Tongue (tissue), 2 donors: ENCODE measurements around the gene CHL1. TPM values are rescaled to one million over a fixed set of nuclear protein-coding genes. Genes with fewer than 3 reads are reported as not detected.
"Not testable (repeated sequence)": the region's sequence is repeated elsewhere in the genome, so short reads cannot be mapped to it uniquely, and the experiment has no call there.

Source experiments
- DNase-seq: peaks from one replicate; pipeline ENCODE4 v3.0.0-alpha.2; 2015
- total RNA-seq: library from RNA; depleted of rRNA; stranded (reverse); fragments of >200 nt; gene quantifications from one replicate; pipeline ENCODE4 v1.2.3, GENCODE V29; 2014

CHL1 gene
- total RNA-seq, 1 donor from 2014 or later, result 69.0 TPM

- DNase-seq, result no peak
Observed at GRCh38 chr3:341998-342397, 145.4 kb downstream of the CHL1 start.

DNA sequence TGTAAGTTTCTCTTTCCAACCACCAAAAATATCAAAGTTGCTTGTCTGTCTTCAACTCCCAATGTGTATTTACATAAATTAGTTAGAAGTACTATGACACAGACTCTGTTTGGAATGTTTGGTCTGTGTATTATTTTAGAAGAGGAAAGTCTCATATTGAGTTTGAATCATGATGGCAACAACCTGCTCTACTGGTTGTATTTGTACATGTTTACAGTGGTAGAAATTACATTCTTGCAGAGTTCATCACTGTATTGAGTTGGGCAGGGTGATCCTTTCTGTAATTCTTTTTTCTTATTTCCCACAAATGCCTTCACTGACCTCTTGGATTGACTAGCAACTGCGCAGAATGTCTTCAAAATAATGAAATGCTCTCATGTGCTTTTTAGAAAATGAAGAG is 149.6 kb downstream of the CHL1 start:
- DNase-seq, result peak; percentile 29

DNA sequence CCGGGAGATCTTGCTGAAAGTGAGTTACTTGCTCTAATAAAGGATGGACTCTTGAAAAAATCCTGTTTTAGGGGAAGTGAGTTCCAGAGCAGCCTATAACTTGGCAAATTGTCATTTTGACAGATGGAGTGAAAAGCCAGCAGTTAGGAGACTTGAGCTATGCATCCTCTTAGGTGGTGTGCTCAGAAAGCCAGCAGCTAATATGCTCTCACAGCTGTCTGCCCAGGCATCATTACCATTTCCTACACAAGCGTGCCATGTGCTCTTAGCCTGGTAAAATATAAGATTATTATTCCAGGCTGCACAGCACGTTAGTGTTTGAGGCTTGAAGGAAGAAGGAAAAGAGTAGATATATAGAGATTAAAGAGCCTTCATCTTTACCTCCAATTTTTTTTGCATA is 151.0 kb downstream of the CHL1 start:
- no peak for DNase-seq

DNA sequence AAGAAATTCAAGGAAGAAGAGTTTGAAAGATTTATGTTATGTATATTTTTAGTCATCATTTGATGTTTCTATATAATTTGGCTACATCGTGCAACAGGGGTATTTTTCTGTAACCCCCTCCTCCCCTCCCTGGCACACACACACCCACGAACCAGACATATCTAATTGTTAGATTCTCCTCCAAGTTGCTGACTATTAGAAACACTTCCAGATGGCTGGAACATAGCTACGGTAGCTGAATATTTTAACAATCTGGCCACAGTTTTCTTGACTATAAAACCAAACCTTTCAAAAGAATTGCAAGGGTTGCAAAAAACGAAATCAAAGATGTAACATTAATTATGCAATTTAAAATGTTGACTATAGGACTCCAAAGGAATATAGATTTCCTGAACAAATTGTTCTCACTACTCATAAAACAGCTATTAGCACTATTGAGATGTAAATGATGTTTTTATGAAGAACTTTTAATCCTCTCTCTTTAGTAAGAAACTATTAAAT is 154.4 kb downstream of the CHL1 start:
- no peak for DNase-seq

DNA sequence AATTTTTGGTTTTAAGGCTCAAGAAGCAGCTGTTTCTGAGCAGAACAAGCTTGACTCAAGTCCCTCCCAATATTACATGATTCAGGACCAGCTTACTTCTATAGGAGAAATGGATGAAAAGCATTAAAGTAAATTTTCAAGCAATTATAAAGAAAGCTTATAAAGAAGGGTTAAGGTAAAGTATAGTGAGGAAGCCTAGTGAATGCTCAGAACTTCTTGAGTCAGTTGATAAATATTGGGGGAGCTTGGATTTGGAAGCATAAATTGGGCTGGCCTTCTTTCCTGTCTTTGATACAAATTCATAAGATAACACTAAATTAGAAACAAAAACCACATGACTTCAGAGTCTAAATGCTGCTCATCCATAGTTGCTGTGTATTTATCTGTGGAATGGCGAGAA is 156.0 kb downstream of the CHL1 start:
- DNase-seq, result no peak

GRCh38 chr3:353191-353739 is 156.7 kb downstream of the CHL1 start:
- DNase-seq, result no peak

- peak; percentile 71 for DNase-seq
Observed at GRCh38 chr3:354432-354831, 157.9 kb downstream of the CHL1 start.

GRCh38 chr3:355622-356021 is 159.1 kb downstream of the CHL1 start:
- DNase-seq, result no peak

DNA sequence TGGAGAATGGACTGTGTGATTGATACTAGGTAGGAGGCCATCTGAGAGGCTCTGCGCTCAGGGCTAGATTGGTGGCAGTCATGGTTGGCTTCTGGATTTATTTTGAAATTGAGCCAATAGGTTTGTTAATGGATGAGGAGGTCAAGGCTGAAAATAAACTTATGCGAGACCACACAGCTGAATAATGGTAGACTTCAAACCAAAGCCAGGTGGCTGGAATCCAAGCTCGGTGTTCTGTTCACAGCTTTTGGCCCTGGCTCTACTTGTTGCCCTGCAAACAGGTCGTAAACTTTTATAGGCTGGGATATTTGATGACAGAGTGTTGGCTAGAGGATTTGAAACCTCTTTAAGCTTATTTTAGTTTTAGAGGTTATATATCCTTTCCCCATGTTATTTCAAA is 160.4 kb downstream of the CHL1 start:
- DNase-seq, result peak; percentile 12

GRCh38 chr3:359672-360071 is 163.1 kb downstream of the CHL1 start:
- no peak for DNase-seq

DNA sequence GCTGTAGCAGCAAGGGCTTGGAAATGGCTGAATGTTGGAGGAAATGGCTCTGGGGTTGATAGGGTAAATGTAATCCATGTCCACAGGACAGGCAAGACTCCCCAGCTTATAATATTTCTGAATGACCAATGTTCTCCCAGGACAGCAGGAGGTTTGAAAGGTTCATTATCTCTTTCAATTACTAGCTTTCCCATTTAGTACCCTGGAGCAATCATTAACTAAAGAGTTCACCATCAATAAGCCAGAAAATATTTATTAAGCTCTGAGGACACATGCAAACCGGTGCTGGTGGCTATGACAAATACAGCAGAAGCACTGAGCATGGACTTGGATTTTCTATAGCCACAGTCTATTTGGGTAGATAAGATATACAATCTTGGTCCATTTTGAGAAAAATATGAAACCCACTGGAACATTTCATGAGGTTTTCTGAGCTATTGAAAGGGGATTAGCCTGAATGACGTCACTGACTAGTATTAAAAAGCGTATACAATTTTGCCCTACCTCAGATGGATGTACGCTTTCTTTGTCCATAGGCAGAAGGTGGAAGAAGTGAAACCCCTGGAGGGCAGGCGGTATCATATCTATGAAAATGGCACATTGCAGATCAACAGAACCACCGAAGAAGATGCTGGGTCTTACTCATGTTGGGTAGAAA is 166.2 kb downstream of the CHL1 start:
- DNase-seq, result no peak

GRCh38 chr3:364287-364686 is 167.7 kb downstream of the CHL1 start:
- DNase-seq, result no peak

DNA sequence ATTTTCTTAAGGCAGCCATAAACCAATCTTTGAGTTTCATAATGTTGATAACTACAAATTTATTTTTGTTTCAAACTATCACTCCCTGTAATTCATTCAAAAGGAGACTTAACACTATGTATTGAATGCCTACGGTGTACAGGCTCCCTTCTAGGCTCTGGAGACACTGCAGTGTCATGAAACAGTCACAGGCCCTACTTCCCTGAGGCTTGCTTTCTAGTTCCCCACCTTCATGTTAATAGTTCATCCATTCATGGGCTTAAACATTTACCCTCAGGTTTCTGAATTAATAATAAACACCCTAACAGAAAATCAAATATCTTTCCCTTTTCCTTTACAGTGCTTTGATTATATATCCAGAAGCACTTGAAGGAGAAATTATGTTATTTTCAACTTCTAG is 168.7 kb downstream of the CHL1 start:
- no peak for DNase-seq

DNA sequence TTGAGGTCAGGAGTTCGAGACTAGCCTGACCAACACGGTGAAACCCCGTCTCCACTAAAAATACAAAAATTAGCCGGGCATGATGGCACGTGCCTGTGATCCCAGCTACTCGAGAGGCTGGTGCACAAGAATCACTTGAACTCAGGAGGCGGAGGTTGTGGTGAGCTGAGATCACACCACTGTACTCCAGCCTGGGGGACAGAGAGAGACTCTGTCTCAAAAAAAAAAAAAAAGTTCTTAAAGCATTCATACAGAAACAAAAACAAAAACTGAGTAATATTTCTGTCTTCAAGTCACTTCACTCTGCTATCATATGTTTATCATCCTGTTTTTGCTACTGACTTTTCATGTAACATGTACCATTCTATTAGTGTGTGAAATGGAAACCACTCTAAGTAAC is 169.7 kb downstream of the CHL1 start:
- DNase-seq, result not testable (repeated sequence)

DNA sequence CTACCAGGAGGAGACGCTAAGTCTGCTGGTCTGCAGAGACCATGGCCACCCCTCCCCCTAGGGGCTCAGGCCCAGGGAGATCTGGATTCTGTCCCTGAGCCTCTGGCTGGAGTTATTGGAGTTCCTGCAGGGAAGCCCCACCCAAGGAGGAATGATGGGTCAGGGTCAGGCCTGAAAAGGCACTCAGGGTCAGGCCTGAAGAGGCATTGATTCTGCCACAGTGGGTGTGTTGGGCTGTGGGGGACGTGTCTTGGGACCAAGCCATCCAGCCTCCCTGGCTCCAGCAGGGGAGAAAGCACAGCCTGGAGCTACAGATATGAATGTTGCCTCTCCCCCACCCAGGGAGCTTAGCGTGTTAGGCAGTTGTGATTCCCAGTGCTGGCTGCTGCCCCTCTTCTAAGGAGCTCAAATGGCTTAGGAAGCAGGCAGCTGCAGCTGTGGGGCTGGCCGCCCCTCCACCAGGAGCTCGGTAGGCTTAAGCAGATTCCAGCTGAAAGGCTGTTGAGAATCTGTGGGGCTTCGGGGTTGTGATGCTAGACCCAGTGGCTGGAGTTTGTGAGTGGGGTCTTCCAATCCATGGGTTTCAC is 176.7 kb downstream of the CHL1 start:
- DNase-seq, result peak; percentile 50

- DNase-seq, result no peak
Observed at GRCh38 chr3:374459-374858, 177.9 kb downstream of the CHL1 start.

DNA sequence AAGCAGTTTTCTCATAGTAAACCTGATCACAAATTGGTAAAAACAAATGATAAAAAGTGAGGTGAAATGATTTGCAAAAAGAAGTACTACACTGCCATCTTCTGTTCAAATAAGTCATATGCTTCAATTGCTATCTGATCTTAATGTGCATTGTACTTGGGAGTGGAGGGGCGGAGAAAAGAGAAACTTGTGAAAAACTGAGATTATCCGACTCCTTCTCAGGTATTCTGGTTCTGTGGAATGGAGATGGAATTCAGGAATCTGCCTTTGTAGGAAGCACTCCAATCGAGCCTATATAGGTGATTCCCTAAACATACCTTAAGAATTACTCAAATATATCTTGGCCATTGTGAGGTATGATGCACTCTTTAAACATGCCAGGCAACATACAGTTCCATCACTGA is 180.6 kb downstream of the CHL1 start:
- peak; percentile 31 for DNase-seq

GRCh38 chr3:380801-381200 is 184.2 kb downstream of the CHL1 start:
- no peak for DNase-seq

GRCh38 chr3:385151-385550 is 188.6 kb downstream of the CHL1 start:
- no peak for DNase-seq

DNA sequence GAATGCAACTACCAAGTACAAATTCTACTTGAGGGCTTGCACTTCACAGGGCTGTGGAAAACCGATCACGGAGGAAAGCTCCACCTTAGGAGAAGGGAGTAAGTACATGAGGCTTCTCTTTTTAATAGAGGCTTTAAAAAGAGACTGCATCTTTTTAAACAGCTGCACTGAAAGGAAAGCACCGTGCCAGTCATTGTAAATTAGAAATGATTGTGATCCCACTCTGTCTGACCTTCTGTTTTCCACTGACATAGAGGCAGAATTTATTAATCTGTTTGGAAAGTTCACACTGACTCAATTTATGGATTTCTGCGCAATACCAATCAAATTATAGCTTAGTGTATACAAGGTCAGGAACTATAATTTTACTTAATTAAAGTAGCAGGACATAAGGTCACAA is 198.2 kb downstream of the CHL1 start:
- no peak for DNase-seq

DNA sequence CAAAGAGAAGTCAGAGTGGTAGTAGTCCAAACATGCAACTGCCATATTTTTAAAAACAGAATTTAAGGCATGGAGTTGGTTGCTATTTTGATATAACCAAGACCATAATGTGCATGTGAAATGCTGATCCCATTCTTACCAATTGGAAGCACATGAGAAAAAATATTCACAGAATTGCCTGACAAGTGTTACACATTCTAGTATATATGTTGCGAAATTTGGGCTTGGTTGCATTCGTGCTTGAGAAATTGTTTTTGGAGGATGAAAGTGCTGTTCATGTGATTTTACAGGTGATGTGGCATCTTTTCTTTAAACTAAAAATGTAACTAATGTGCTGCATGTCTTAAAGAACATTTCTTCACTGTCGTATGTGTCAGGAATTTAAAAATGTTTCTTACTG is 199.7 kb downstream of the CHL1 start:
- DNase-seq, result no peak

- DNase-seq, result no peak
Observed at GRCh38 chr3:399647-400046, 203.1 kb downstream of the CHL1 start.

GRCh38 chr3:403826-404225 is 207.3 kb downstream of the CHL1 start:
- DNase-seq, result no peak

GRCh38 chr3:409011-409410 is 212.4 kb downstream of the CHL1 start:
- DNase-seq, result no peak
